ENCODE measurements around the gene PPM1H. TPM values are rescaled to one million over a fixed set of nuclear protein-coding genes. Genes with fewer than 3 reads are reported as not detected.

PPM1H gene
- total and polyA plus RNA-seq, 4 donors = 2.3 to 7.2 (median 4.1) TPM

GRCh38 chr12:62865065-62865464, 69.9 kb downstream of the PPM1H start:
- Histone ChIP-seq H3K27me3 (ENCODE audit: control insufficient read depth in 4 of 4, insufficient read depth in 4 of 4, low read length in 3 of 4) (no peaks in the 10 kb centered on the region), H3K9me3 (ENCODE audit: control insufficient read depth in 4 of 4, low read length in 3 of 4) (no peaks in the 10 kb centered on the region), H3K27ac (ENCODE audit: low read depth in 1 of 2, low read length in 2 of 2) (no peak overlapping the region), H3K36me3 (ENCODE audit: control insufficient read depth in 4 of 4, insufficient read depth in 3 of 4, low read depth in 1 of 4, low read length in 3 of 4) (no peaks in the 10 kb centered on the region), H3K4me1 (ENCODE audit: control insufficient read depth in 4 of 4, insufficient read depth in 4 of 4, low read length in 3 of 4) (peaks cover 0 to 2% (median 0%) of the 10 kb centered on the region in 4 donors), H3K4me3 (ENCODE audit: low read depth in 1 of 3, low read length in 3 of 3) (no peak overlapping the region), H3K9ac (ENCODE audit: low read depth in 1 of 2, low read length in 2 of 2) (no peak overlapping the region)
- no peak for DNase-seq (ENCODE audit: low spot score)
- TF ChIP-seq JUND (IDR thresholded peaks at IDR 0.05) = no peak
- TF ChIP-seq HNF4G (IDR thresholded peaks at IDR 0.05) = no peak
- TF ChIP-seq HNF4A (conservative IDR thresholded peaks at IDR 0.05) = no peak
- TF ChIP-seq REST (IDR thresholded peaks at IDR 0.05) = no peak
- TF ChIP-seq RAD21 (IDR thresholded peaks at IDR 0.05) = no peak
- TF ChIP-seq, protein P1, sequence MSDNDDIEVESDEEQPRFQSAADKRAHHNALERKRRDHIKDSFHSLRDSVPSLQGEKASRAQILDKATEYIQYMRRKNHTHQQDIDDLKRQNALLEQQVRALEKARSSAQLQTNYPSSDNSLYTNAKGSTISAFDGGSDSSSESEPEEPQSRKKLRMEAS (IDR thresholded peaks at IDR 0.05) = no peak
- no peak for TF ChIP-seq TAF1 (conservative IDR thresholded peaks at IDR 0.05)
- TF ChIP-seq FOXA2 (IDR thresholded peaks at IDR 0.05) = no peak
- TF ChIP-seq, protein P2, sequence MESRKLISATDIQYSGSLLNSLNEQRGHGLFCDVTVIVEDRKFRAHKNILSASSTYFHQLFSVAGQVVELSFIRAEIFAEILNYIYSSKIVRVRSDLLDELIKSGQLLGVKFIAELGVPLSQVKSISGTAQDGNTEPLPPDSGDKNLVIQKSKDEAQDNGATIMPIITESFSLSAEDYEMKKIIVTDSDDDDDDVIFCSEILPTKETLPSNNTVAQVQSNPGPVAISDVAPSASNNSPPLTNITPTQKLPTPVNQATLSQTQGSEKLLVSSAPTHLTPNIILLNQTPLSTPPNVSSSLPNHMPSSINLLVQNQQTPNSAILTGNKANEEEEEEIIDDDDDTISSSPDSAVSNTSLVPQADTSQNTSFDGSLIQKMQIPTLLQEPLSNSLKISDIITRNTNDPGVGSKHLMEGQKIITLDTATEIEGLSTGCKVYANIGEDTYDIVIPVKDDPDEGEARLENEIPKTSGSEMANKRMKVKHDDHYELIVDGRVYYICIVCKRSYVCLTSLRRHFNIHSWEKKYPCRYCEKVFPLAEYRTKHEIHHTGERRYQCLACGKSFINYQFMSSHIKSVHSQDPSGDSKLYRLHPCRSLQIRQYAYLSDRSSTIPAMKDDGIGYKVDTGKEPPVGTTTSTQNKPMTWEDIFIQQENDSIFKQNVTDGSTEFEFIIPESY (IDR thresholded peaks at IDR 0.05) = no peak
- TF ChIP-seq, protein P3, sequence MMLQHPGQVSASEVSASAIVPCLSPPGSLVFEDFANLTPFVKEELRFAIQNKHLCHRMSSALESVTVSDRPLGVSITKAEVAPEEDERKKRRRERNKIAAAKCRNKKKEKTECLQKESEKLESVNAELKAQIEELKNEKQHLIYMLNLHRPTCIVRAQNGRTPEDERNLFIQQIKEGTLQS (IDR thresholded peaks at IDR 0.05) = no peak
- no peak for TF ChIP-seq EGR1 (IDR thresholded peaks at IDR 0.05; ENCODE audit: low read depth in 2 of 2)
- TF ChIP-seq, protein P4, sequence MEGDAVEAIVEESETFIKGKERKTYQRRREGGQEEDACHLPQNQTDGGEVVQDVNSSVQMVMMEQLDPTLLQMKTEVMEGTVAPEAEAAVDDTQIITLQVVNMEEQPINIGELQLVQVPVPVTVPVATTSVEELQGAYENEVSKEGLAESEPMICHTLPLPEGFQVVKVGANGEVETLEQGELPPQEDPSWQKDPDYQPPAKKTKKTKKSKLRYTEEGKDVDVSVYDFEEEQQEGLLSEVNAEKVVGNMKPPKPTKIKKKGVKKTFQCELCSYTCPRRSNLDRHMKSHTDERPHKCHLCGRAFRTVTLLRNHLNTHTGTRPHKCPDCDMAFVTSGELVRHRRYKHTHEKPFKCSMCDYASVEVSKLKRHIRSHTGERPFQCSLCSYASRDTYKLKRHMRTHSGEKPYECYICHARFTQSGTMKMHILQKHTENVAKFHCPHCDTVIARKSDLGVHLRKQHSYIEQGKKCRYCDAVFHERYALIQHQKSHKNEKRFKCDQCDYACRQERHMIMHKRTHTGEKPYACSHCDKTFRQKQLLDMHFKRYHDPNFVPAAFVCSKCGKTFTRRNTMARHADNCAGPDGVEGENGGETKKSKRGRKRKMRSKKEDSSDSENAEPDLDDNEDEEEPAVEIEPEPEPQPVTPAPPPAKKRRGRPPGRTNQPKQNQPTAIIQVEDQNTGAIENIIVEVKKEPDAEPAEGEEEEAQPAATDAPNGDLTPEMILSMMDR (IDR thresholded peaks at IDR 0.05; ENCODE audit: low read depth, low read length, missing input control) = no peak
- TF ChIP-seq GABPA (IDR thresholded peaks at IDR 0.05 in 1 of 2, conservative IDR thresholded peaks at IDR 0.05 in 1 of 2) = no peak
- no peak for TF ChIP-seq YY1 (IDR thresholded peaks at IDR 0.05)
- no peak for TF ChIP-seq SP1 (IDR thresholded peaks at IDR 0.05)
- no peak for TF ChIP-seq RXRA (IDR thresholded peaks at IDR 0.05)
- no peak for TF ChIP-seq FOXA1 (IDR thresholded peaks at IDR 0.05)
- TF ChIP-seq NR2F2 (IDR thresholded peaks at IDR 0.05) = no peak
- WGBS = 96% methylated on average over 2 of the region's 2 CpGs

Measured in liver (tissue), 9 donors.